ENCODE measurements around the gene GMEB2. TPM values are rescaled to one million over a fixed set of nuclear protein-coding genes. Genes with fewer than 3 reads are reported as not detected.
"Not testable (repeated sequence)": the region's sequence is repeated elsewhere in the genome, so short reads cannot be mapped to it uniquely, and the experiment has no call there.

The GMEB2 gene
- total RNA-seq, 6 experiments from 2014 or later: 3.2 to 7.0 (median 5.1) TPM

- peak overlapping the region; percentile 78 to 87 (median 87) for H3K27ac ChIP-seq
- intact Hi-C loops (cut with DNase I): no loop called here
- peak overlapping the region; percentile 79 to 89 (median 87) for H3K4me3 ChIP-seq
- 98% methylated on average over 8 of the region's 34 CpGs for WGBS (ENCODE audit: insufficient coverage, low coverage, low lambda C conversion rate, missing lambda C conversion rate)
- H3K27me3 ChIP-seq: no peaks in the 10 kb centered on the region
- TF ChIP-seq POLR2A (IDR thresholded peaks at IDR 0.05): no peak
- TF ChIP-seq CTCF (IDR thresholded peaks at IDR 0.05): peak in 1 of 4 donors; percentile 18
- no peak for ATAC-seq
- H3K4me1 ChIP-seq: no peaks in the 10 kb centered on the region
- H3K9me3 ChIP-seq: no peaks in the 10 kb centered on the region
- no peaks in the 10 kb centered on the region for H3K36me3 ChIP-seq
- DNase-seq: no peak
These were observed 53.9 kb downstream of the GMEB2 start for GRCh38 chr20:63572788-63573646.

- no peak overlapping the region for H3K27ac ChIP-seq
- H3K27me3 ChIP-seq: no peaks in the 10 kb centered on the region
- intact Hi-C loops (cut with DNase I): no loop called here
- DNase-seq: no peak
- H3K9me3 ChIP-seq: no peaks in the 10 kb centered on the region
- TF ChIP-seq POLR2A (IDR thresholded peaks at IDR 0.05) (no peak), CTCF (IDR thresholded peaks at IDR 0.05) (no peak)
- 100% methylated on average over 2 of the region's 48 CpGs for WGBS (ENCODE audit: insufficient coverage, low coverage, low lambda C conversion rate, missing lambda C conversion rate)
- no peak overlapping the region for H3K4me3 ChIP-seq
- H3K4me1 ChIP-seq: no peaks in the 10 kb centered on the region
- no peaks in the 10 kb centered on the region for H3K36me3 ChIP-seq
- ATAC-seq: no peak
These were observed 54.7 kb downstream of the GMEB2 start for GRCh38 chr20:63572071-63572787.

- H3K27me3 ChIP-seq; ATAC-seq; H3K4me3 ChIP-seq; H3K36me3 ChIP-seq; H3K9me3 ChIP-seq; H3K27ac ChIP-seq; DNase-seq; H3K4me1 ChIP-seq; intact Hi-C loops (cut with DNase I): not testable (repeated sequence)
- 33% methylated on average over 3 of the region's 11 CpGs for WGBS (ENCODE audit: insufficient coverage, low coverage, low lambda C conversion rate, missing lambda C conversion rate)
These were observed 55.8 kb downstream of the GMEB2 start for GRCh38 chr20:63571087-63571478.

GRCh38 chr20:63570281-63571086, 56.4 kb downstream of the GMEB2 start:
- intact Hi-C loops (cut with DNase I): no loop called here
- no peak for DNase-seq
- Histone ChIP-seq H3K27ac (no peak overlapping the region), H3K4me3 (no peak overlapping the region), H3K27me3 (no peaks in the 10 kb centered on the region), H3K36me3 (peaks cover 0 to 1% (median 0%) of the 10 kb centered on the region in 4 donors), H3K9me3 (no peaks in the 10 kb centered on the region), H3K4me1 (no peaks in the 10 kb centered on the region)
- TF ChIP-seq POLR2A (IDR thresholded peaks at IDR 0.05): no peak
- no peak for TF ChIP-seq CTCF (IDR thresholded peaks at IDR 0.05)
- ATAC-seq: no peak
- WGBS (ENCODE audit: insufficient coverage, low coverage, low lambda C conversion rate, missing lambda C conversion rate): no CpG with 5 or more reads among the region's 28 CpGs

Data from right lobe of liver (tissue), 6 donors.